DOHH2 (cell line): ENCODE results near the gene SELENOK.

ENCODE experiments used
- CTCF ChIP-seq: fragments of 200-600 bp; sonication (generic); IDR thresholded peaks from one replicate; pipeline ENCODE4 v1.5.1; 2014; ENCODE audit warnings: antibody characterized with exemption, mild to moderate bottlenecking, low read depth, low read length; ENCODE audit not compliant: poor library complexity, severe bottlenecking
- EZH2phosphoT487 ChIP-seq: fragments of 200-600 bp; sonication (generic); IDR thresholded peaks from 2 replicates; pipeline ENCODE4 v1.6.1; 2017; ENCODE audit warnings: borderline replicate concordance, mild to moderate bottlenecking, antibody characterized with exemption, low read length, moderate library complexity, mixed read lengths

DNA sequence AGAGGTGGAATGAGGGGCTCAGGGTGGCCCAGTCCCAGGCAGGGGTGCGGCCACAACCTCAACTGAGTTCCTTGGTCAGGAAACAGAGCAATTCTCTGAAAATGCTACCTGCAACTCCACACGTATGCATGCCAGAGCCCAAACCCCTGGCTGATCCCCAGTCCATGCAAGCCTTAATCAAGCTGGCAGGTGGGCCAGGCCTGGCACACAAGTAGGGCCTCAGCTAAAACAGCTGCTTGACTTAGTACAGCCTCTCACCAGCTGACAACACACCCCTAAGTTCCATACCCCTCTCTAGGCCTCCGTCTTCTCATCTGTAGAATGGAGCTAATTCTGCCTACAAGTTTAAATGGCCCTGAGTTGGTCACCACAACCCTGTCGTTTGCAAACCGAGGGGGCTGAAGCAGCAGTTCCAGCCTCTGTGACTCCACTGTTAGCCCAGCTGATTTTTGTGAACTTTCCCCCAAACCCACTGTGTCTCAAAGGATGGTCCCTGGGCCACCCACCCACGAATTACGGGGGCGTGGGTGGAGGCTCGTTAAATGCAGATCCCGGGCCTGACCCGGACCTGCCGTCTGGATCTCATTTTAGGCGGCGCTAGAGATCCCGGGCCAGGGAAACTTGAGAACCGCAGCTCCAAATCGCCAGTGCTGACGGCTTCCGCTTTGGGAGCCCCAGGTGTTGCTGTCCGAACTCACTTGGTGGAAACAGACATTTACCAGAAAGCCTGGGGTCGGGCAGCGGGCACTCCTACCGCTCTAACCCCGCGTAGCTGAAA, 46.4 kb downstream of the SELENOK start:
- peak; percentile 19 for TF ChIP-seq CTCF
- no peak for TF ChIP-seq EZH2phosphoT487
